HepG2 (cell line): Measurements from ENCODE around the gene NKPD1. TPM values are rescaled to one million over a fixed set of nuclear protein-coding genes. Genes with fewer than 3 reads are reported as not detected.

Experiments
- CENPX ChIP-seq: sonication (generic); formaldehyde crosslinking; IDR thresholded peaks from 2 replicates; pipeline ENCODE4 v1.9.0; 2021; ENCODE audit warnings: mild to moderate bottlenecking, missing genetic modification reagents, moderate library complexity
- ESRRA ChIP-seq: sonication (generic); formaldehyde crosslinking; IDR thresholded peaks from 2 replicates; pipeline ENCODE4 v1.5.1; 2020; ENCODE audit warnings: mild to moderate bottlenecking, low read depth, missing genetic modification reagents
- GFI1 ChIP-seq: sonication (generic); formaldehyde crosslinking; IDR thresholded peaks from 2 replicates; pipeline ENCODE4 v1.5.0; 2020; ENCODE audit warnings: missing genetic modification reagents, mild to moderate bottlenecking, borderline replicate concordance
- JUN ChIP-seq: sonication (generic); formaldehyde crosslinking; IDR thresholded peaks from 2 replicates; pipeline ENCODE4 v1.4.0; 2020; ENCODE audit warnings: mild to moderate bottlenecking, missing genetic modification reagents
- MXD4 ChIP-seq: IDR thresholded peaks from 2 replicates; pipeline ENCODE4 v1.6.1; 2016; ENCODE audit warnings: mild to moderate bottlenecking, missing biosample characterization, missing genetic modification reagents
- PRDM15 ChIP-seq: sonication (generic); formaldehyde crosslinking; IDR thresholded peaks from 2 replicates; pipeline ENCODE4 v1.4.0; 2020; ENCODE audit warnings: missing genetic modification reagents
- REL ChIP-seq: sonication (generic); formaldehyde crosslinking; conservative IDR thresholded peaks from 2 replicates; pipeline ENCODE4 v1.8.0; 2022; ENCODE audit warnings: mild to moderate bottlenecking, missing genetic modification reagents, moderate library complexity
- SMAD3 ChIP-seq: sonication (generic); formaldehyde crosslinking; IDR thresholded peaks from 2 replicates; pipeline ENCODE4 v1.4.0; 2020; ENCODE audit warnings: missing genetic modification reagents
- TBL1XR1 ChIP-seq: fragments of 150-350 bp; IDR thresholded peaks from 2 replicates; pipeline ENCODE4 v1.6.1; 2014; ENCODE audit warnings: borderline replicate concordance, low read length; ENCODE audit not compliant: partially characterized antibody
- TBX2 ChIP-seq: sonication (generic); formaldehyde crosslinking; IDR thresholded peaks from 2 replicates; pipeline ENCODE4 v1.5.0; 2020; ENCODE audit warnings: missing genetic modification reagents, mild to moderate bottlenecking, borderline replicate concordance
- TCF7 ChIP-seq: sonication (generic); IDR thresholded peaks from 2 replicates; pipeline ENCODE4 v1.6.1; 2016; ENCODE audit warnings: antibody characterized with exemption, low read depth
- TERF1 ChIP-seq: sonication (generic); formaldehyde crosslinking; IDR thresholded peaks from 2 replicates; pipeline ENCODE4 v1.8.0; 2022; ENCODE audit warnings: mild to moderate bottlenecking, missing genetic modification reagents, moderate library complexity
- THRA ChIP-seq: sonication (generic); formaldehyde crosslinking; IDR thresholded peaks from 2 replicates; pipeline ENCODE4 v1.4.0; 2020; ENCODE audit warnings: missing genetic modification reagents, borderline replicate concordance
- YEATS4 ChIP-seq: sonication (generic); formaldehyde crosslinking; IDR thresholded peaks from 2 replicates; pipeline ENCODE4 v1.4.0; 2020; ENCODE audit warnings: missing genetic modification reagents, borderline replicate concordance
- ZNF280B ChIP-seq: sonication (generic); formaldehyde crosslinking; IDR thresholded peaks from 2 replicates; pipeline ENCODE4 v1.5.0; 2020; ENCODE audit warnings: missing genetic modification reagents, mild to moderate bottlenecking, borderline replicate concordance
- ZNF335 ChIP-seq: sonication (generic); formaldehyde crosslinking; IDR thresholded peaks from 2 replicates; pipeline ENCODE4 v1.4.0; 2020; ENCODE audit warnings: missing genetic modification reagents
- ZNF343 ChIP-seq: sonication (generic); formaldehyde crosslinking; IDR thresholded peaks from 2 replicates; pipeline ENCODE4 v1.4.0; 2020; ENCODE audit warnings: mild to moderate bottlenecking, missing genetic modification reagents
- ZNF468 ChIP-seq: sonication (generic); formaldehyde crosslinking; IDR thresholded peaks from 2 replicates; pipeline ENCODE4 v1.8.0; 2022; ENCODE audit warnings: mild to moderate bottlenecking, moderate library complexity, missing genetic modification reagents
- ZNF800 ChIP-seq: sonication (generic); formaldehyde crosslinking; IDR thresholded peaks from 2 replicates; pipeline ENCODE4 v1.4.0; 2020; ENCODE audit warnings: missing genetic modification reagents
- polyA plus RNA-seq, 8 experiments: library from polyadenylated mRNA; depleted of rRNA in 3 of 8; stranded (reverse) in 7 of 8; unstranded in 1 of 8; fragments of >200 nt; fragmentation: Illumina TruSeq in 4 of 8; extraction: Trizol in 4 of 8; gene quantifications; 2 replicates each; pipeline versions ENCODE4 v1.2.1 to v1.2.3, GENCODE V29; 2011 to 2016; ENCODE audit warnings: low read depth in 4 of 8, missing spikeins in 1 of 8, mixed read lengths in 1 of 8; ENCODE audit not compliant: insufficient read depth in 1 of 8
- total RNA-seq, 5 experiments: library from RNA; depleted of rRNA; stranded (reverse); fragments of >200 nt; fragmentation: Illumina TruSeq; extraction: Trizol; gene quantifications; 2 replicates each; pipeline ENCODE4 v1.2.3, GENCODE V29; 2016; ENCODE audit warnings: low read depth in 1 of 5

NKPD1 gene
- total and polyA plus RNA-seq, 2 of the 13 experiments (the other 11 are each of a cell fraction or from before 2014, with no cell fraction given): 0.03 TPM; not detected in 1

DNA sequence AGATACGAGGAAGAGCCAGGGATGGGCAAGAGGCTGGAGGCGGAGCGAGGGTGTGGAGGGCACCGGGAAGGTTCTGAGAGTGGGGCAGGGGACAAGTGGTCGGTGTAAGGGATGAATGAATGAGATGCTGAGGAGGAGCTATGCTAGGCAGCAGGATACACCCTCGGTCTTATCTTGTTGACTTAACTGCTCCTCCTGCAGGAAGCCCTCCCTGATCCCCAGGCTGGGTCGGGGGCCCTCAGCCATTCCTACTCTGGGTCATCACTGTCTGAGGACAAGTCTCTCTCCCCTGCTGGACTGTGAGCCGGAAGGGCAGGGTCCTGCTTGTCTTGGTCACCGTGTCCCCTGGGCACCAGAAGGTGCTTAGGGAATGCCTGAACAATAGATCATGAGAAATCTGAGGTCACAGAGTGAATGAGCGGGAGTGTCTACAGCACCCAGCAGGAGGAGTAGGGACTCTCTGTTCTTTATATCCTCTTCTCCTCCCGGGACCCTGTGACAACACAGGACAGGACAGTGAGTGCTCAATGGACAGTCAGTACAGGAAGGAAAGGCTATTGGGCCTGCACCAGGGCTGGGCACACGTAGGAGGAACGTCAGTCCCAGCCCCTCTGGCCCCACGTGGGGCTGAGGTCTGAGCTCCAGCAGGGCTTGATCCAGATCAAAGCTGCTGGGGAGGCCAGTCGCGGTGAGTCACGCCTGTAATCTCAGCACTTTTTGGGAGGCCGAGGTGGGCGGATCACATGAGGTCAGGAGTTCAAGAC, 6.5 kb downstream of the NKPD1 start (continued):
- TF ChIP-seq TBX2 (peak; percentile 95), MXD4 (peak; percentile 58; the same call in 1 of the 2 replicates), THRA (peak; percentile 46; the same call in 1 of the 2 replicates), TCF7 (peak; percentile 87), ZNF280B (CRISPR knock-in tag) (no peak), ZNF800 (CRISPR knock-in tag) (no peak), ZNF335 (CRISPR knock-in tag) (peak; percentile 85), PRDM15 (CRISPR knock-in tag) (no peak), TERF1 (CRISPR knock-in tag) (no peak), ZNF468 (CRISPR knock-in tag) (no peak), JUN (CRISPR knock-in tag) (peak; percentile 93), GFI1 (CRISPR knock-in tag) (peak; percentile 98), ESRRA (CRISPR knock-in tag) (peak; percentile 77; the same call in 1 of the 2 replicates), REL (CRISPR knock-in tag) (no peak), YEATS4 (CRISPR knock-in tag) (no peak; the same call in 1 of the 2 replicates), SMAD3 (no peak), CENPX (CRISPR knock-in tag) (no peak), TBL1XR1 (no peak), ZNF343 (CRISPR knock-in tag) (no peak)
